ENCODE measurements around the gene SKOR1. TPM values are rescaled to one million over a fixed set of nuclear protein-coding genes. Genes with fewer than 3 reads are reported as not detected.

SKOR1 gene
- total RNA-seq, 2 donors from 2014 or later = 0.78 to 3.5 TPM

- Histone ChIP-seq H3K36me3 (no peaks in the 10 kb centered on the region), H3K4me1 (ENCODE audit: control insufficient read depth in 1 of 2, low read depth in 2 of 2) (peaks cover 20 to 44% of the 10 kb centered on the region in 2 donors), H3K4me3 (peak overlapping the region; percentile 99), H3K27me3 (replicated peaks; ENCODE audit: insufficient read depth) (peaks cover under 1% of the 10 kb centered on the region), H3K27ac (peak overlapping the region; percentile 11 to 97), H3K9me3 (no peaks in the 10 kb centered on the region)
- DNase-seq (ENCODE audit: low spot score) (no peak), ATAC-seq (ENCODE audit: insufficient number of reproducible peaks, low FRiP score, low read depth) (no peak)
- peak; percentile 25 for TF ChIP-seq CTCF (IDR thresholded peaks at IDR 0.05)
These were observed 13.6 kb downstream of the SKOR1 start for GRCh38 chr15:67838789-67839332.

DNA sequence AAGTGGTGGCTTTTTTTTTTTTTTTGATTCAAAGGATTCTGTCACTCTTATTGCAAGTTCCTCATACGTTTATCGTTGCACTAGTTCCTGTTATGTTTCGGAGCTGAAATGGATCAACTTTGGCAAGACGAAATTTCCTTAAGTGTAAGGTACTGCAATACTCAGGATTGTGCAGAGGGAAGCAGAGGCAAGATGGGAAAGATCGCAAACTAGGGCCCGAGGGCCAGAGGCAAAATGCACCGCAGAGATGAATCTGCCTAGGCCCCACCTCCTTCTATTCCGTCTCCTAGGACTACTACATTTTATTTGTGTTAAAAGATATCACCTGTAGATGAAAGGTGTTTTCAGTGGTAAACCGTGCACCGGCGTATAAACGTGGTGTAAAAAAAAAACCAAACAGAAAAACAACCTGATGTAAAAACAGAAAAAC is 14.2 kb downstream of the SKOR1 start:
- no peak for ATAC-seq (ENCODE audit: insufficient number of reproducible peaks, low FRiP score, low read depth)
- Histone ChIP-seq H3K36me3 (no peaks in the 10 kb centered on the region), H3K9me3 (no peaks in the 10 kb centered on the region), H3K4me3 (peak overlapping the region; percentile 99), H3K4me1 (ENCODE audit: control insufficient read depth in 1 of 2, low read depth in 2 of 2) (peaks cover 13 to 37% of the 10 kb centered on the region in 2 donors), H3K27me3 (replicated peaks; ENCODE audit: insufficient read depth) (no peaks in the 10 kb centered on the region), H3K27ac (peak overlapping the region; percentile 97 to 99)
- TF ChIP-seq CTCF (IDR thresholded peaks at IDR 0.05) = no peak
- no peak for DNase-seq (ENCODE audit: low spot score)

DNA sequence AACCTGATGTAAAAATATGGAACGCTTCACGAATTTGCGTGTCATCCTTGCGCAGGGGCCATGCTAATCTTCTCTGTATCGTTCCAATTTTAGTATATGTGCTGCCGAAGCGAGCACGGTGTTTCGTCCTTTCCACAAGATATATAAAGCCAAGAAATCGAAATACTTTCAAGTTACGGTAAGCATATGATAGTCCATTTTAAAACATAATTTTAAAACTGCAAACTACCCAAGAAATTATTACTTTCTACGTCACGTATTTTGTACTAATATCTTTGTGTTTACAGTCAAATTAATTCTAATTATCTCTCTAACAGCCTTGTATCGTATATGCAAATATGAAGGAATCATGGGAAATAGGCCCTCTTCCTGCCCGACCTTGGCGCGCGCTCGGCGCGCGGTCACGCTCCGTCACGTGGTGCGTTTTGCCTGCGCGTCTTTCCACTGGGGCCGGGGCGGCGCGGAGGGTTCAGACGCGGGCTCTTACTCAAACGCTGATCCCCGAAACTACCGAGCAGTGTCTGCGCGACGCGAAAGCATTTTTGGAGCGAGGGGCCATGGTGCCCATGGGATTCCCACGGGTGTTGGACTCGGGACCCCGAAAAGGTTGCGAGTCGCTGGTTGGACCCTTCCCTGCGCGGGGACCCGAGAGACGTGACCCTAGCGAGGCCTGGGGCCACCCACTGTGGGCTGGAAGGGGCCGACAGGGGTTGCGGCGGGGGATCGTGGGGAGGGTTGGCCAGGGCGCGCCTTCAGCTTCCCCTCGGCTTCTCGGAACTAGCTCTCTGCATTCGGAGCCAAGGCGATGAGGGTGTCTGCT is 14.8 kb downstream of the SKOR1 start, which contains the start of gene RNU6-1:
RNU6-1 (minus strand) TSS at position 117 of the 820 bp plus-strand sequence.
- ATAC-seq (ENCODE audit: insufficient number of reproducible peaks, low FRiP score, low read depth) = peak; percentile 90
- peak within 1 kb of the TSS; percentile 99 for H3K4me3 ChIP-seq
- no peak for TF ChIP-seq CTCF (IDR thresholded peaks at IDR 0.05)
- peak; percentile 66 for DNase-seq (ENCODE audit: low spot score)
- no peaks in the 10 kb centered on the region for H3K27me3 ChIP-seq (replicated peaks; ENCODE audit: insufficient read depth)
- no peaks in the 10 kb centered on the region for H3K36me3 ChIP-seq
- no peaks in the 10 kb centered on the region for H3K9me3 ChIP-seq
- peak within 1 kb of the TSS; percentile 97 to 99 for H3K27ac ChIP-seq
- peaks cover 7 to 31% of the 10 kb centered on the region in 2 donors for H3K4me1 ChIP-seq (ENCODE audit: control insufficient read depth in 1 of 2, low read depth in 2 of 2)

DNA sequence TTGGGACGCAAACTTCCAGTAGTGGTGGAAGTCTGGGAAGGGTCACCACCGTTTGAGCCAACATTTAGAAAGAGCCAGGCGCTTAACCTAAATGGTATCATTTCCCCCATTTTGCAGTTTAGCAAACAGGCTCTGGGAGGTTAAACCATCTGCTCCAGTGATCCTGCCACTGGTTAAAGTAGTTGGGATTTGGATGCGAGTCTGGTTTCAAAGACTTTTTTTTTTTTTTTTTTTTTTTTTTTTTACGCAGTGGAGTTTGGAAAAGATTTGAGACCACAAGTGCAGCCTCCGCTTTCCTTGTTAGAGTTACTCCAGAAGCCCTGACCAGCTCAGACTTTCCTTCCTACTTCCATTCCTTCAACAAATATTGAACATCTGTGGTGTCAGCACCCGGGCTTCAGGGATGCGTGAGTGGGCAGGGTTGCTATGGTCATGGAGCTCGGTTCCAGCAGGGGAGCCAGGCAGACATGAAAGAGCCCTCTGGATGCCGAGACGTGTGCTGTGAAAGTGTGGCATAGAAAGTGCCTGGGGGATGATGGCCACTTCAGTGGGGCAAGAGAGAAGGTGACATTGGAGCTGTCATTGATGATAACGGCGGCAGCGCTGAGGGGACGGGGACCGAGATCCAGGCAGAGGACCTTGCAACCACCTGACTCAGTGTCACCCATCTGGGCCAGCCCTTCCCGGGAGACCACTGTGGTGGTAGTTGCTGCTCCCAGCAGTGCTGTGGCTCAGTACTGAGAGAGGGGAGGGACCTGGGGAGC is 15.6 kb downstream of the SKOR1 start:
- no peaks in the 10 kb centered on the region for H3K9me3 ChIP-seq
- H3K27me3 ChIP-seq (replicated peaks; ENCODE audit: insufficient read depth) = no peaks in the 10 kb centered on the region
- peak overlapping the region; percentile 97 to 99 for H3K27ac ChIP-seq
- peaks cover 3 to 23% of the 10 kb centered on the region in 2 donors for H3K4me1 ChIP-seq (ENCODE audit: control insufficient read depth in 1 of 2, low read depth in 2 of 2)
- peak overlapping the region; percentile 99 for H3K4me3 ChIP-seq
- DNase-seq (ENCODE audit: low spot score) (no peak), ATAC-seq (ENCODE audit: insufficient number of reproducible peaks, low FRiP score, low read depth) (no peak)
- H3K36me3 ChIP-seq = no peaks in the 10 kb centered on the region
- no peak for TF ChIP-seq CTCF (IDR thresholded peaks at IDR 0.05)

DNA sequence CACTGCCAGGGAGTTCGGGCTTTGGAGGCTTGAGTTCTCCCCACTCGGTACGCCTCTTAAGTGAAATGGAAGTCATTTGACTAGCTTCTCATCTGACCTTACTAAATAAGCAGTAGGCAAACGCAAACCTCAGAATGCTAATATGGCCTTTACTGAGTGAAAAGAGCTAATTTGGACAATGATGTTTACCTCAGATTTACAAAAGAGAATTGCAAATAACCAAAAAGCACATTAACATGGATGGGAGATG is 16.1 kb downstream of the SKOR1 start:
- TF ChIP-seq CTCF (IDR thresholded peaks at IDR 0.05) = no peak
- DNase-seq (ENCODE audit: low spot score) = no peak
- Histone ChIP-seq H3K9me3 (no peaks in the 10 kb centered on the region), H3K27ac (peak overlapping the region in 1 of 2 donors; percentile 99), H3K4me1 (ENCODE audit: control insufficient read depth in 1 of 2, low read depth in 2 of 2) (peaks cover 0 to 20% of the 10 kb centered on the region in 2 donors), H3K27me3 (replicated peaks; ENCODE audit: insufficient read depth) (no peaks in the 10 kb centered on the region), H3K36me3 (no peaks in the 10 kb centered on the region), H3K4me3 (peak overlapping the region; percentile 99)
- ATAC-seq (ENCODE audit: insufficient number of reproducible peaks, low FRiP score, low read depth) = no peak

All from thoracic aorta (tissue), 2 donors.